CD14-positive monocyte (primary cell): ENCODE data around the gene GRIN3B. TPM values are rescaled to one million over a fixed set of nuclear protein-coding genes. Genes with fewer than 3 reads are reported as not detected.

Experiments used
- DNase-seq, 3 donors: peaks; one replicate each; pipeline ENCODE4 v3.0.0-alpha.2; 2011 to 2022
- H2AFZ ChIP-seq: 2 replicates; pipeline ENCODE4 v1.6.0; 2012; ENCODE audit warnings: mild to moderate bottlenecking, low read depth, low read length, inconsistent platforms; ENCODE audit not compliant: insufficient read depth, poor library complexity, severe bottlenecking
- H3K27ac ChIP-seq, 2 donors: 1 replicate in 1 of 2; 2 replicates in 1 of 2; pipeline ENCODE4 v1.5.1; 2012 to 2013; ENCODE audit warnings: low read length in 2 of 2, control low read depth in 1 of 2, inconsistent platforms in 1 of 2, low read depth in 1 of 2, mild to moderate bottlenecking in 1 of 2
- H3K27me3 ChIP-seq, 2 donors: one replicate each; pipeline versions ENCODE4 v1.6.0 to v1.6.1; 2011 to 2013; ENCODE audit warnings: low read length in 2 of 2; ENCODE audit not compliant: control insufficient read depth in 2 of 2, insufficient read depth in 2 of 2
- H3K36me3 ChIP-seq, 2 donors: replicated peaks in 1 of 2; 1 replicate in 1 of 2; 2 replicates in 1 of 2; pipeline versions ENCODE4 v1.5.1 to v1.6.1; 2012 to 2013; ENCODE audit warnings: low read length in 2 of 2, control low read depth in 1 of 2, inconsistent platforms in 1 of 2, mild to moderate bottlenecking in 1 of 2; ENCODE audit not compliant: insufficient read depth in 2 of 2, control insufficient read depth in 1 of 2
- H3K4me1 ChIP-seq, 2 donors: 1 replicate in 1 of 2; 2 replicates in 1 of 2; pipeline versions ENCODE4 v1.5.1 to v1.6.1; 2012 to 2013; ENCODE audit warnings: low read length in 2 of 2, control low read depth in 1 of 2, inconsistent platforms in 1 of 2, mild to moderate bottlenecking in 1 of 2, moderate library complexity in 1 of 2; ENCODE audit not compliant: insufficient read depth in 2 of 2, control insufficient read depth in 1 of 2
- H3K4me2 ChIP-seq: replicated peaks from 2 replicates; pipeline ENCODE3; 2012; ENCODE audit warnings: low read length, moderate library complexity, mild to moderate bottlenecking; ENCODE audit not compliant: poor library complexity, severe bottlenecking; ENCODE audit errors: extremely low read depth
- H3K4me3 ChIP-seq, 3 experiments: fragments of 200-600 bp in 1 of 3; sonication (generic) in 1 of 3; replicated peaks in 1 of 3; 1 replicate in 2 of 3; 2 replicates in 1 of 3; pipeline ENCODE4 v1.5.1; 2011 to 2013; ENCODE audit warnings: low read length in 3 of 3, mild to moderate bottlenecking in 3 of 3, control low read depth in 2 of 3, low read depth in 2 of 3, inconsistent platforms in 1 of 3, moderate library complexity in 1 of 3
- H3K79me2 ChIP-seq: 2 replicates; pipeline ENCODE4 v1.6.0; 2012; ENCODE audit warnings: mild to moderate bottlenecking, control low read depth, inconsistent platforms, low read length, moderate library complexity; ENCODE audit not compliant: insufficient read depth
- H3K9ac ChIP-seq: 2 replicates; pipeline ENCODE4 v1.6.0; 2017; ENCODE audit warnings: low read length, mild to moderate bottlenecking; ENCODE audit not compliant: insufficient read depth, poor library complexity, severe bottlenecking
- H3K9me3 ChIP-seq, 2 donors: replicated peaks in 1 of 2; 1 replicate in 1 of 2; 2 replicates in 1 of 2; pipeline versions ENCODE4 v1.5.1 to v1.6.1; 2012 to 2013; ENCODE audit warnings: low read length in 2 of 2, control low read depth in 1 of 2; ENCODE audit not compliant: control insufficient read depth in 1 of 2, insufficient read depth in 1 of 2
- H4K20me1 ChIP-seq: 2 replicates; pipeline ENCODE4 v1.6.0; 2012; ENCODE audit warnings: mild to moderate bottlenecking, low read length, control low read depth, moderate library complexity; ENCODE audit not compliant: insufficient read depth
- H3K27ac Mint-ChIP-seq, 7 donors: one replicate each; pipeline ENCODE4 v1.8.0; 2020; ENCODE audit warnings: mild to moderate bottlenecking in 7 of 7, mixed read lengths in 7 of 7, moderate library complexity in 6 of 7, inconsistent platforms in 2 of 7
- H3K27me3 Mint-ChIP-seq, 3 donors: one replicate each; pipeline ENCODE4 v1.8.0; 2021 to 2022; ENCODE audit warnings: low read depth in 3 of 3, mild to moderate bottlenecking in 3 of 3, mixed read lengths in 3 of 3, moderate library complexity in 3 of 3, inconsistent platforms in 1 of 3
- H3K36me3 Mint-ChIP-seq, 2 donors: one replicate each; pipeline ENCODE4 v1.8.0; 2020; ENCODE audit warnings: mixed read lengths in 2 of 2, inconsistent platforms in 1 of 2, mild to moderate bottlenecking in 1 of 2
- H3K4me1 Mint-ChIP-seq: one replicate; pipeline ENCODE4 v1.8.0; 2020; ENCODE audit warnings: mild to moderate bottlenecking, mixed read lengths
- H3K4me3 Mint-ChIP-seq, 2 donors: one replicate each; pipeline ENCODE4 v1.8.0; 2020; ENCODE audit warnings: mild to moderate bottlenecking in 2 of 2, mixed read lengths in 2 of 2, moderate library complexity in 1 of 2
- H3K9me3 Mint-ChIP-seq, 7 donors: one replicate each; pipeline ENCODE4 v1.8.0; 2020 to 2022; ENCODE audit warnings: mixed read lengths in 7 of 7, mild to moderate bottlenecking in 6 of 7, moderate library complexity in 6 of 7, inconsistent platforms in 2 of 7
- WGBS: methylation state at CpG from one replicate; pipeline ENCODE4 v1.1.5; 2013; ENCODE audit warnings: missing lambda C conversion rate; ENCODE audit not compliant: insufficient coverage; 5-methylcytosine and 5-hydroxymethylcytosine counted together
- intact Hi-C, 2 donors: fragments of 100-400 bp; cut with micrococcal nuclease; formaldehyde crosslinking; loops; one replicate each; pipeline versions ENCODE4 v1.15.0 to v1.15.1; 2023
- polyA plus RNA-seq, 3 donors: library from polyadenylated mRNA; depleted of rRNA in 1 of 3; unstranded in 2 of 3; stranded (reverse) in 1 of 3; fragments of 300-500 nt in 2 of 3; fragments of >200 nt in 1 of 3; fragmentation: Illumina TruSeq in 2 of 3; gene quantifications; 1 replicate in 2 of 3; 2 replicates in 1 of 3; pipeline ENCODE4 v1.2.3, GENCODE V29; 2012 to 2021
- TF ChIP-seq, protein P1 (sequence below): fragments of 200-600 bp; IDR thresholded peaks from one replicate; pipeline ENCODE4 v1.8.0; 2022; ENCODE audit warnings: antibody characterized with exemption, mild to moderate bottlenecking

Gene GRIN3B
- polyA plus RNA-seq, 3 donors = 0.13 to 0.27 TPM; not detected in 1

DNA sequence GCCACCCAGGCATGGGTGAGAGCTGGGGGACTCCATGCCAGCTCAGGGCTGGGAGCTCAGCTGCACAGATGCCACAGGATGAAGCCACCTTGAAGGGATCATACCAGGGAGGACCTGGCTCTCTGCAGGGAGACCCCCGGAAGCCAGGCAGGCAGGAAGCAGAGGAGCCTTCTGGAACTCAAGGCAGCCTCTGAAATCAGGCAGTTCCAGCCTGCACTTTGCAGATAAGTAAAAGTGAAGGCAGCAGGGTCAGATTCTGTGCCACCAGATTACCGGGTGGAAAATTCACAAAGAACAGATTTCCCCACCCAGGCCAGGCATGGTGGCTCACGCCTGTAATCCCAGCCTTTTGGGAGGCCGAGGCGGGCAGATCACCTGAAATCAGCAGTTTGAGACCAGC lies 18.2 kb downstream of the GRIN3B start:
- Histone ChIP-seq H3K4me2 (no peak overlapping the region), H2AFZ (no peak overlapping the region), H3K36me3 (peaks cover 17 to 22% of the 10 kb centered on the region in 2 donors), H3K4me1 (peaks cover 49 to 53% of the 10 kb centered on the region in 2 donors), H3K79me2 (peaks cover 75% of the 10 kb centered on the region), H3K27ac (peak overlapping the region in 1 of 2 donors; percentile 60), H4K20me1 (peaks cover 73% of the 10 kb centered on the region), H3K27me3 (no peaks in the 10 kb centered on the region), H3K9me3 (no peaks in the 10 kb centered on the region), H3K9ac (peak overlapping the region; percentile 18), H3K4me3 (no peak overlapping the region)
- Mint-ChIP-seq H3K4me3 (no peak overlapping the region), H3K9me3 (no peaks in the 10 kb centered on the region), H3K4me1 (peaks cover 44% of the 10 kb centered on the region), H3K27me3 (peaks cover 0 to 1% (median 0%) of the 10 kb centered on the region in 3 donors), H3K36me3 (peaks cover 10 to 30% of the 10 kb centered on the region in 2 donors), H3K27ac (peak overlapping the region in 5 of 7 donors; percentile 13 to 81 (median 53))
- intact Hi-C loops = no loop called here
- no peak for DNase-seq
- 84% methylated on average over 5 of the region's 5 CpGs for WGBS
- TF ChIP-seq, protein P1, sequence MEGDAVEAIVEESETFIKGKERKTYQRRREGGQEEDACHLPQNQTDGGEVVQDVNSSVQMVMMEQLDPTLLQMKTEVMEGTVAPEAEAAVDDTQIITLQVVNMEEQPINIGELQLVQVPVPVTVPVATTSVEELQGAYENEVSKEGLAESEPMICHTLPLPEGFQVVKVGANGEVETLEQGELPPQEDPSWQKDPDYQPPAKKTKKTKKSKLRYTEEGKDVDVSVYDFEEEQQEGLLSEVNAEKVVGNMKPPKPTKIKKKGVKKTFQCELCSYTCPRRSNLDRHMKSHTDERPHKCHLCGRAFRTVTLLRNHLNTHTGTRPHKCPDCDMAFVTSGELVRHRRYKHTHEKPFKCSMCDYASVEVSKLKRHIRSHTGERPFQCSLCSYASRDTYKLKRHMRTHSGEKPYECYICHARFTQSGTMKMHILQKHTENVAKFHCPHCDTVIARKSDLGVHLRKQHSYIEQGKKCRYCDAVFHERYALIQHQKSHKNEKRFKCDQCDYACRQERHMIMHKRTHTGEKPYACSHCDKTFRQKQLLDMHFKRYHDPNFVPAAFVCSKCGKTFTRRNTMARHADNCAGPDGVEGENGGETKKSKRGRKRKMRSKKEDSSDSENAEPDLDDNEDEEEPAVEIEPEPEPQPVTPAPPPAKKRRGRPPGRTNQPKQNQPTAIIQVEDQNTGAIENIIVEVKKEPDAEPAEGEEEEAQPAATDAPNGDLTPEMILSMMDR = no peak

DNA sequence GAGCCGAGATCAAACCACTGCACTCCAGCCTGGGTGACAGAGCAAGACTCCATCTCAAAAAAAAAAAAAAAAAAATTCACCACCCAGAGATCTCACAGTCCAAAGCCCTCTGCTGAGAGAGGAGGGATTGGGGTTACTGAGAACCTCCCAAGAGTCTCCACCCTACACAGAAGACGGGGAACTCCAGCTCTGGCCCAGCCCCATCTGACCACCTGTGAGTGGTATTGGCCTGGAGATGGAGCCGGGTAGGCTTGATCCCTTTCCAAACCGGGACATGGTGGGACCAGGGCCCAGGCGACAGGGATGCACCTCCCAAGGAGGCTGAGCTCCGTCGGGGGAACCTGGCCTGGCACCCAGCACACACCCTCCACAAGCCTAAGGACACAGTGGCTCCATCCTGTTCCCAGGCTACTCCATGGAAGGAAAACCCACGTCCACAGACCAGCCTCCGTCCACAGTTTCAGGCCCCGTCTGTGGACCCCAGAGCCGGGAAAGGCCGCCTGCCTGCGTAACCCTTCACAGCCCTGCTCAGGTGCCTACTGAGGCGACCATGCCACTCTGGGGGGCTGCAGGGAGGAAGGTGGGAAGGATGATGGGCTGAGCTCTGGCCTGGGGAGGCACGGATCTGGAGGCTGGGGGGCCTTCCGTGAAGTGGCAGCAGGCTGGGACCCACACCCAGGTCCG lies 18.9 kb downstream of the GRIN3B start:
- peaks cover 10 to 16% of the 10 kb centered on the region in 2 donors for H3K36me3 ChIP-seq
- Mint-ChIP-seq H3K27ac (peak overlapping the region in 4 of 7 donors; percentile 26 to 94 (median 66)), H3K4me3 (peak overlapping the region; percentile 31 to 94), H3K9me3 (no peaks in the 10 kb centered on the region), H3K36me3 (peaks cover 3 to 23% of the 10 kb centered on the region in 2 donors), H3K4me1 (peaks cover 44% of the 10 kb centered on the region), H3K27me3 (peaks cover 0 to 1% (median 0%) of the 10 kb centered on the region in 3 donors)
- no peak for DNase-seq
- H3K9ac ChIP-seq = peak overlapping the region; percentile 91
- no peak overlapping the region for H3K27ac ChIP-seq
- 93% methylated on average over 13 of the region's 17 CpGs for WGBS
- H2AFZ ChIP-seq = no peak overlapping the region
- H3K9me3 ChIP-seq = no peaks in the 10 kb centered on the region
- intact Hi-C loops = no loop called here
- H3K4me1 ChIP-seq = peaks cover 49 to 53% of the 10 kb centered on the region in 2 donors
- TF ChIP-seq, protein P1 = no peak
- H4K20me1 ChIP-seq = peaks cover 66% of the 10 kb centered on the region
- peak overlapping the region; percentile 97 for H3K4me2 ChIP-seq
- peak overlapping the region in 1 of 3 experiments; percentile 96 for H3K4me3 ChIP-seq
- H3K27me3 ChIP-seq = no peaks in the 10 kb centered on the region
- H3K79me2 ChIP-seq = peaks cover 68% of the 10 kb centered on the region
